GM12878 (cell line): ENCODE measurements around the gene DPAGT1. TPM values are rescaled to one million over a fixed set of nuclear protein-coding genes. Genes with fewer than 3 reads are reported as not detected.

Experiments used
- CBX3 ChIP-seq: fragments of 200-600 bp; sonication (generic); IDR thresholded peaks from 2 replicates; pipeline ENCODE4 v1.6.1; 2016; ENCODE audit warnings: low read depth, borderline replicate concordance
- CTCF ChIP-seq, 3 experiments: IDR thresholded peaks in 2 of 3; conservative IDR thresholded peaks in 1 of 3; 2 replicates each; pipeline ENCODE4 v1.5.1; 2011; ENCODE audit warnings: low read depth in 3 of 3, low read length in 3 of 3, mild to moderate bottlenecking in 3 of 3, control low read depth in 2 of 3, moderate library complexity in 2 of 3, inconsistent platforms in 1 of 3, mixed read lengths in 1 of 3; ENCODE audit not compliant: control insufficient read depth in 2 of 3, insufficient read depth in 1 of 3; ENCODE audit errors: extremely low read depth in 1 of 3
- DPF2 ChIP-seq: fragments of 450-650 bp; IDR thresholded peaks from 2 replicates; pipeline ENCODE4 v1.6.1; 2017; ENCODE audit warnings: mild to moderate bottlenecking
- IRF5 ChIP-seq: fragments of 450-650 bp; IDR thresholded peaks from 2 replicates; pipeline ENCODE4 v1.6.1; 2017; ENCODE audit warnings: borderline replicate concordance
- KLF5 ChIP-seq: fragments of 450-650 bp; IDR thresholded peaks from 2 replicates; pipeline ENCODE4 v1.6.1; 2014; ENCODE audit warnings: mild to moderate bottlenecking; ENCODE audit not compliant: partially characterized antibody
- MXI1 ChIP-seq: fragments of 150-350 bp; IDR thresholded peaks from 2 replicates; pipeline ENCODE4 v1.6.1; 2011; ENCODE audit warnings: low read depth, mild to moderate bottlenecking, inconsistent platforms, low read length, improper control_type of control experiment
- RELB ChIP-seq: fragments of 450-650 bp; IDR thresholded peaks from 2 replicates; pipeline ENCODE4 v1.6.1; 2017; ENCODE audit warnings: low read depth, mild to moderate bottlenecking, moderate library complexity
- SIN3A ChIP-seq: IDR thresholded peaks from 2 replicates; pipeline ENCODE4 v1.6.1; 2012; ENCODE audit warnings: low read depth, low read length, improper control_type of control experiment
- ZBTB11 ChIP-seq: fragments of 450-650 bp; formaldehyde crosslinking; IDR thresholded peaks from 2 replicates; pipeline ENCODE4 v1.5.0; 2022; ENCODE audit warnings: mild to moderate bottlenecking, missing genetic modification characterization
- ZNF207 ChIP-seq: fragments of 450-650 bp; IDR thresholded peaks from 2 replicates; pipeline ENCODE4 v1.6.1; 2014; ENCODE audit warnings: antibody characterized with exemption, mild to moderate bottlenecking, borderline replicate concordance
- ZNF384 ChIP-seq: IDR thresholded peaks from 2 replicates; pipeline ENCODE4 v1.6.1; 2012; ENCODE audit warnings: low read depth, mild to moderate bottlenecking, low read length, improper control_type of control experiment, borderline replicate concordance
- ZNF592 ChIP-seq: fragments of 450-650 bp; IDR thresholded peaks from 2 replicates; pipeline ENCODE4 v1.6.1; 2017; ENCODE audit warnings: mild to moderate bottlenecking, moderate library complexity
- polyA plus RNA-seq, 11 experiments: library from polyadenylated mRNA; depleted of rRNA in 4 of 11; unstranded in 6 of 11; stranded (reverse) in 5 of 11; fragments of >200 nt; fragmentation: Nextera tagmentation in 4 of 11; fragmentation: Illumina TruSeq in 1 of 11; extraction: Ambion mirVana in 4 of 11; extraction: Trizol in 1 of 11; gene quantifications; 1 replicate in 1 of 11; 2 replicates in 10 of 11; pipeline versions ENCODE4 v1.2.1 to v1.2.3, GENCODE V29; 2011 to 2016; ENCODE audit warnings: inconsistent platforms in 2 of 11, missing spikeins in 2 of 11, low read depth in 1 of 11
- total RNA-seq, 4 experiments: library from RNA; depleted of rRNA in 3 of 4; stranded (reverse); fragments of >200 nt in 3 of 4; fragmentation: Illumina TruSeq in 1 of 4; extraction: Trizol in 1 of 4; gene quantifications; 2 replicates each; pipeline versions ENCODE4 v1.2.1 to v1.2.3, GENCODE V29; 2013 to 2021

Gene DPAGT1
- total and polyA plus RNA-seq, 10 of the 15 experiments (the other 5 are each of a cell fraction or from before 2014, with no cell fraction given): 20.5 to 95.6 (median 54.3) TPM

GRCh38 chr11:119095066-119095880, 6.4 kb downstream of the DPAGT1 start (continued):
- TF ChIP-seq RELB (peak; percentile 62; the same call in 1 of the 2 replicates), ZBTB11 (no peak), DPF2 (peak; percentile 48; the same call in 1 of the 2 replicates), SIN3A (peak; percentile 97), CTCF (IDR thresholded peaks at IDR 0.05 in 2 of 3, conservative IDR thresholded peaks at IDR 0.05 in 1 of 3; ENCODE audit: control insufficient read depth in 2 of 3, extremely low read depth in 1 of 3, insufficient read depth in 1 of 3, low read depth in 3 of 3, low read length in 3 of 3) (peak in 1 of 3 experiments; percentile 37; a peak in 1 of 6 replicates), IRF5 (no peak), CBX3 (no peak), MXI1 (peak; percentile 87), ZNF207 (peak; percentile 87), ZNF592 (no peak), KLF5 (peak; percentile 93), ZNF384 (no peak)
